HepG2 (cell line): ENCODE measurements around the gene NCOA7. TPM values are rescaled to one million over a fixed set of nuclear protein-coding genes. Genes with fewer than 3 reads are reported as not detected.

Experiments used
- BRD4 ChIP-seq: sonication (generic); formaldehyde crosslinking; IDR thresholded peaks from 2 replicates; pipeline ENCODE4 v1.4.0; 2020; ENCODE audit warnings: missing genetic modification reagents
- DNMT3B ChIP-seq: conservative IDR thresholded peaks from 2 replicates; pipeline ENCODE4 v1.6.1; 2016; ENCODE audit warnings: missing biosample characterization, control low read depth
- SIN3B ChIP-seq: fragments of 150-350 bp; IDR thresholded peaks from 2 replicates; pipeline ENCODE4 v1.6.1; 2014; ENCODE audit warnings: low read length
- SMC3 ChIP-seq: IDR thresholded peaks from 2 replicates; pipeline ENCODE4 v1.6.1; 2011; ENCODE audit warnings: low read length, improper control_type of control experiment
- ZBTB38 ChIP-seq: sonication (generic); formaldehyde crosslinking; IDR thresholded peaks from 2 replicates; pipeline ENCODE4 v1.5.1; 2020; ENCODE audit warnings: mild to moderate bottlenecking, missing genetic modification reagents
- ZIK1 ChIP-seq: sonication (generic); formaldehyde crosslinking; IDR thresholded peaks from 2 replicates; pipeline ENCODE4 v1.5.0; 2020; ENCODE audit warnings: mild to moderate bottlenecking, low read depth, missing genetic modification reagents, borderline replicate concordance
- polyA plus RNA-seq, 8 experiments: library from polyadenylated mRNA; depleted of rRNA in 3 of 8; stranded (reverse) in 7 of 8; unstranded in 1 of 8; fragments of >200 nt; fragmentation: Illumina TruSeq in 4 of 8; extraction: Trizol in 4 of 8; gene quantifications; 2 replicates each; pipeline versions ENCODE4 v1.2.1 to v1.2.3, GENCODE V29; 2011 to 2016; ENCODE audit warnings: low read depth in 4 of 8, missing spikeins in 1 of 8, mixed read lengths in 1 of 8; ENCODE audit not compliant: insufficient read depth in 1 of 8
- total RNA-seq, 5 experiments: library from RNA; depleted of rRNA; stranded (reverse); fragments of >200 nt; fragmentation: Illumina TruSeq; extraction: Trizol; gene quantifications; 2 replicates each; pipeline ENCODE4 v1.2.3, GENCODE V29; 2016; ENCODE audit warnings: low read depth in 1 of 5
- TF ChIP-seq, protein P1 (sequence below): sonication (generic); formaldehyde crosslinking; IDR thresholded peaks from 2 replicates; pipeline ENCODE4 v1.8.0; 2022; ENCODE audit warnings: missing genetic modification reagents, mild to moderate bottlenecking, inconsistent platforms, borderline replicate concordance
- TF ChIP-seq, protein P2 (sequence below): sonication (generic); formaldehyde crosslinking; IDR thresholded peaks from 2 replicates; pipeline ENCODE4 v1.4.0; 2020; ENCODE audit warnings: missing genetic modification reagents
- TF ChIP-seq, protein P3 (sequence below): sonication (generic); formaldehyde crosslinking; IDR thresholded peaks from 2 replicates; pipeline ENCODE4 v1.5.1; 2020; ENCODE audit warnings: missing genetic modification reagents, mild to moderate bottlenecking, borderline replicate concordance
- TF ChIP-seq, protein P4 (sequence below): sonication (generic); formaldehyde crosslinking; IDR thresholded peaks from 2 replicates; pipeline ENCODE4 v1.4.0; 2020; ENCODE audit warnings: mild to moderate bottlenecking, missing genetic modification reagents
- TF ChIP-seq, protein P5 (sequence below): sonication (generic); formaldehyde crosslinking; IDR thresholded peaks from 2 replicates; pipeline ENCODE4 v1.4.0; 2020; ENCODE audit warnings: missing genetic modification reagents
- TF ChIP-seq, protein P6 (sequence below): sonication (generic); formaldehyde crosslinking; IDR thresholded peaks from 2 replicates; pipeline ENCODE4 v1.8.0; 2022; ENCODE audit warnings: mild to moderate bottlenecking, missing genetic modification reagents, borderline replicate concordance

Gene NCOA7
- total and polyA plus RNA-seq, 2 of the 13 experiments (the other 11 are each of a cell fraction or from before 2014, with no cell fraction given) = 13.6 to 20.8 TPM

DNA sequence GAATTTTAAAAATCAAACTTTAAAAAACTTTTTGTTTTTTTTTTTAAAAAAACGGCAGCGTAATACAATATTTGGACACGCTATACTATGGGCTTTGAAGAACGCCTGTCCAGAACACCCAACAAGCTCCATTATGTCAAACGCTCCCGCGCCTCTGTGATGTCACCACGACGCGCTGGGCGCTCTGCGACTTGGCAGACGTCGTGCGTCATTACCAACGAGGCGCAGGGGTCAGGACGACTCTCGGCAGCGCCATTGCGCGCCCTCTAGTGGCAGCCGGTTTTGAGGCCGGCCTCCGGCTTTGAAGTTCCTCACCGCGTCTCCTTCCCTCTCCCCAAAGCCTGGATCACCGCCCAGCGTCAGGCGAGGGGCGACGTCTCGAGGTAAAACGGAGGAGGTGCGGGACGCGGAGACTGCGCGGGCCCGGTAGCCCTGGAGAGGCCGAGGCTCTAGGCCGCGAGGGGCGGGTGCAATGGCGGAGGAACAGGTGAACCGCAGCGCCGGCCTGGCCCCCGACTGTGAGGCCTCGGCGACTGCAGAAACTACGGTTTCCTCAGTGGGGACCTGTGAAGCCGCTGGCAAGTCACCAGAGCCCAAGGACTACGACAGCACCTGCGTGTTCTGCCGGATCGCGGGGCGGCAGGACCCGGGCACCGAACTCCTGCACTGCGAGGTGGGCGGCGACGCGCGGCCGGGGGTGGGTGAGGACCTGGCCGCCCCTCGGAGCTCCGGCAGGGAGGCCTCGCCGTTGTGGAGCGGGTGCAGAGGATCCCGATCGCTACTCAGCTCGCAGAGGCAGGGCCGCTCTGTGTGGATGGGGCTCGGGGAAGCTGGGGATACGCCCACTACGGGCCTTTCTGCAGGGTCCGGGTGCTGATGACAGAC is 166.0 kb downstream of the NCOA7 start, which contains the start of gene HINT3 (continued):
- peak; percentile 87; the same call in 1 of the 2 replicates for TF ChIP-seq ZIK1
- TF ChIP-seq, protein P1, sequence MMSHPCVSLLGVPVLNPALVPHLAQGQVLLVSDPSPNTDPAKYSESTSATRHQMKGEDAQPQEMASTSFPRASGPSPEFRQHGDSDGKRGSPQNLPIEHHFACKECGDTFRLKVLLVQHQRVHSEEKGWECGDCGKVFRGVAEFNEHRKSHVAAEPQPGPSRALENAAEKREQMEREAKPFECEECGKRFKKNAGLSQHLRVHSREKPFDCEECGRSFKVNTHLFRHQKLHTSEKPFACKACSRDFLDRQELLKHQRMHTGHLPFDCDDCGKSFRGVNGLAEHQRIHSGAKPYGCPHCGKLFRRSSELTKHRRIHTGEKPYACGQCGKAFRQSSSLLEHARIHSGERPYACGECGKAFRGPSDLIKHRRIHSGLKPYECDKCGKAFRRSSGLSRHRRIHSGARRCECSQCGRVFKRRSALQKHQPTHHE (CRISPR knock-in tag) = peak; percentile 95; the same call in 1 of the 2 replicates
- TF ChIP-seq ZBTB38 (CRISPR knock-in tag) = peak; percentile 87
- TF ChIP-seq SIN3B = peak; percentile 87
- peak; percentile 48; the same call in 1 of the 2 replicates for TF ChIP-seq SMC3
- TF ChIP-seq BRD4 (CRISPR knock-in tag) = no peak; the same call in none of the 2 replicates
- TF ChIP-seq, protein P2, sequence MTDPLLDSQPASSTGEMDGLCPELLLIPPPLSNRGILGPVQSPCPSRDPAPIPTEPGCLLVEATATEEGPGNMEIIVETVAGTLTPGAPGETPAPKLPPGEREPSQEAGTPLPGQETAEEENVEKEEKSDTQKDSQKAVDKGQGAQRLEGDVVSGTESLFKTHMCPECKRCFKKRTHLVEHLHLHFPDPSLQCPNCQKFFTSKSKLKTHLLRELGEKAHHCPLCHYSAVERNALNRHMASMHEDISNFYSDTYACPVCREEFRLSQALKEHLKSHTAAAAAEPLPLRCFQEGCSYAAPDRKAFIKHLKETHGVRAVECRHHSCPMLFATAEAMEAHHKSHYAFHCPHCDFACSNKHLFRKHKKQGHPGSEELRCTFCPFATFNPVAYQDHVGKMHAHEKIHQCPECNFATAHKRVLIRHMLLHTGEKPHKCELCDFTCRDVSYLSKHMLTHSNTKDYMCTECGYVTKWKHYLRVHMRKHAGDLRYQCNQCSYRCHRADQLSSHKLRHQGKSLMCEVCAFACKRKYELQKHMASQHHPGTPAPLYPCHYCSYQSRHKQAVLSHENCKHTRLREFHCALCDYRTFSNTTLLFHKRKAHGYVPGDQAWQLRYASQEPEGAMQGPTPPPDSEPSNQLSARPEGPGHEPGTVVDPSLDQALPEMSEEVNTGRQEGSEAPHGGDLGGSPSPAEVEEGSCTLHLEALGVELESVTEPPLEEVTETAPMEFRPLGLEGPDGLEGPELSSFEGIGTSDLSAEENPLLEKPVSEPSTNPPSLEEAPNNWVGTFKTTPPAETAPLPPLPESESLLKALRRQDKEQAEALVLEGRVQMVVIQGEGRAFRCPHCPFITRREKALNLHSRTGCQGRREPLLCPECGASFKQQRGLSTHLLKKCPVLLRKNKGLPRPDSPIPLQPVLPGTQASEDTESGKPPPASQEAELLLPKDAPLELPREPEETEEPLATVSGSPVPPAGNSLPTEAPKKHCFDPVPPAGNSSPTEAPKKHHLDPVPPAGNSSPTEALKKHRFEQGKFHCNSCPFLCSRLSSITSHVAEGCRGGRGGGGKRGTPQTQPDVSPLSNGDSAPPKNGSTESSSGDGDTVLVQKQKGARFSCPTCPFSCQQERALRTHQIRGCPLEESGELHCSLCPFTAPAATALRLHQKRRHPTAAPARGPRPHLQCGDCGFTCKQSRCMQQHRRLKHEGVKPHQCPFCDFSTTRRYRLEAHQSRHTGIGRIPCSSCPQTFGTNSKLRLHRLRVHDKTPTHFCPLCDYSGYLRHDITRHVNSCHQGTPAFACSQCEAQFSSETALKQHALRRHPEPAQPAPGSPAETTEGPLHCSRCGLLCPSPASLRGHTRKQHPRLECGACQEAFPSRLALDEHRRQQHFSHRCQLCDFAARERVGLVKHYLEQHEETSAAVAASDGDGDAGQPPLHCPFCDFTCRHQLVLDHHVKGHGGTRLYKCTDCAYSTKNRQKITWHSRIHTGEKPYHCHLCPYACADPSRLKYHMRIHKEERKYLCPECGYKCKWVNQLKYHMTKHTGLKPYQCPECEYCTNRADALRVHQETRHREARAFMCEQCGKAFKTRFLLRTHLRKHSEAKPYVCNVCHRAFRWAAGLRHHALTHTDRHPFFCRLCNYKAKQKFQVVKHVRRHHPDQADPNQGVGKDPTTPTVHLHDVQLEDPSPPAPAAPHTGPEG (CRISPR knock-in tag) = peak; percentile 77; the same call in 1 of the 2 replicates
- peak; percentile 94; the same call in 1 of the 2 replicates for TF ChIP-seq DNMT3B (CRISPR knock-in tag)
- TF ChIP-seq, protein P3, sequence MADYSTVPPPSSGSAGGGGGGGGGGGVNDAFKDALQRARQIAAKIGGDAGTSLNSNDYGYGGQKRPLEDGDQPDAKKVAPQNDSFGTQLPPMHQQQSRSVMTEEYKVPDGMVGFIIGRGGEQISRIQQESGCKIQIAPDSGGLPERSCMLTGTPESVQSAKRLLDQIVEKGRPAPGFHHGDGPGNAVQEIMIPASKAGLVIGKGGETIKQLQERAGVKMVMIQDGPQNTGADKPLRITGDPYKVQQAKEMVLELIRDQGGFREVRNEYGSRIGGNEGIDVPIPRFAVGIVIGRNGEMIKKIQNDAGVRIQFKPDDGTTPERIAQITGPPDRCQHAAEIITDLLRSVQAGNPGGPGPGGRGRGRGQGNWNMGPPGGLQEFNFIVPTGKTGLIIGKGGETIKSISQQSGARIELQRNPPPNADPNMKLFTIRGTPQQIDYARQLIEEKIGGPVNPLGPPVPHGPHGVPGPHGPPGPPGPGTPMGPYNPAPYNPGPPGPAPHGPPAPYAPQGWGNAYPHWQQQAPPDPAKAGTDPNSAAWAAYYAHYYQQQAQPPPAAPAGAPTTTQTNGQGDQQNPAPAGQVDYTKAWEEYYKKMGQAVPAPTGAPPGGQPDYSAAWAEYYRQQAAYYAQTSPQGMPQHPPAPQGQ (CRISPR knock-in tag) = no peak; the same call in 1 of the 2 replicates
- TF ChIP-seq, protein P4, sequence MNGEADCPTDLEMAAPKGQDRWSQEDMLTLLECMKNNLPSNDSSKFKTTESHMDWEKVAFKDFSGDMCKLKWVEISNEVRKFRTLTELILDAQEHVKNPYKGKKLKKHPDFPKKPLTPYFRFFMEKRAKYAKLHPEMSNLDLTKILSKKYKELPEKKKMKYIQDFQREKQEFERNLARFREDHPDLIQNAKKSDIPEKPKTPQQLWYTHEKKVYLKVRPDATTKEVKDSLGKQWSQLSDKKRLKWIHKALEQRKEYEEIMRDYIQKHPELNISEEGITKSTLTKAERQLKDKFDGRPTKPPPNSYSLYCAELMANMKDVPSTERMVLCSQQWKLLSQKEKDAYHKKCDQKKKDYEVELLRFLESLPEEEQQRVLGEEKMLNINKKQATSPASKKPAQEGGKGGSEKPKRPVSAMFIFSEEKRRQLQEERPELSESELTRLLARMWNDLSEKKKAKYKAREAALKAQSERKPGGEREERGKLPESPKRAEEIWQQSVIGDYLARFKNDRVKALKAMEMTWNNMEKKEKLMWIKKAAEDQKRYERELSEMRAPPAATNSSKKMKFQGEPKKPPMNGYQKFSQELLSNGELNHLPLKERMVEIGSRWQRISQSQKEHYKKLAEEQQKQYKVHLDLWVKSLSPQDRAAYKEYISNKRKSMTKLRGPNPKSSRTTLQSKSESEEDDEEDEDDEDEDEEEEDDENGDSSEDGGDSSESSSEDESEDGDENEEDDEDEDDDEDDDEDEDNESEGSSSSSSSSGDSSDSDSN = peak; percentile 99
- TF ChIP-seq, protein P5, sequence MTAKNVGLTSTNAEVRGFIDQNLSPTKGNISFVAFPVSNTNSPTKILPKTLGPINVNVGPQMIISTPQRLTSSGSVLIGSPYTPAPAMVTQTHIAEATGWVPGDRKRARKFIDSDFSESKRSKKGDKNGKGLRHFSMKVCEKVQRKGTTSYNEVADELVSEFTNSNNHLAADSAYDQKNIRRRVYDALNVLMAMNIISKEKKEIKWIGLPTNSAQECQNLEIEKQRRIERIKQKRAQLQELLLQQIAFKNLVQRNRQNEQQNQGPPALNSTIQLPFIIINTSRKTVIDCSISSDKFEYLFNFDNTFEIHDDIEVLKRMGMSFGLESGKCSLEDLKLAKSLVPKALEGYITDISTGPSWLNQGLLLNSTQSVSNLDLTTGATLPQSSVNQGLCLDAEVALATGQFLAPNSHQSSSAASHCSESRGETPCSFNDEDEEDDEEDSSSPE (CRISPR knock-in tag) = peak; percentile 98
- TF ChIP-seq, protein P6, sequence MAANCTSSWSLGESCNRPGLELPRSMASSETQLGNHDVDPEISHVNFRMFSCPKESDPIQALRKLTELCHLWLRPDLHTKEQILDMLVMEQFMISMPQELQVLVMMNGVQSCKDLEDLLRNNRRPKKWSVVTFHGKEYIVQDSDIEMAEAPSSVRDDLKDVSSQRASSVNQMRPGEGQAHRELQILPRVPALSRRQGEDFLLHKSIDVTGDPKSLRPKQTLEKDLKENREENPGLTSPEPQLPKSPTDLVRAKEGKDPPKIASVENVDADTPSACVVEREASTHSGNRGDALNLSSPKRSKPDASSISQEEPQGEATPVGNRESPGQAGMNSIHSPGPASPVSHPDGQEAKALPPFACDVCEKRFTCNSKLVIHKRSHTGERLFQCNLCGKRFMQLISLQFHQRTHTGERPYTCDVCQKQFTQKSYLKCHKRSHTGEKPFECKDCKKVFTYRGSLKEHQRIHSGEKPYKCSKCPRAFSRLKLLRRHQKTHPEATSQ (CRISPR knock-in tag) = peak; percentile 98; the same call in 1 of the 2 replicates
